ENCODE measurements around the gene CANT1.
"Not testable (repeated sequence)": the region's sequence is repeated elsewhere in the genome, so short reads cannot be mapped to it uniquely, and the experiment has no call there.

Gene CANT1

GRCh38 chr17:78953356-78954350 is 55.9 kb downstream of the CANT1 start:
- H3K4me1 Mint-ChIP-seq = no peaks in the 10 kb centered on the region
- H3K4me3 Mint-ChIP-seq = no peak overlapping the region
- peaks cover 8% of the 10 kb centered on the region for H3K27me3 Mint-ChIP-seq
- peaks cover 1% of the 10 kb centered on the region for H3K9me3 Mint-ChIP-seq
- no peak for ATAC-seq (ENCODE audit: low read depth)
- H3K36me3 Mint-ChIP-seq = peaks cover 3% of the 10 kb centered on the region
- no peak for DNase-seq (ENCODE audit: low spot score in 2 of 2)
- H3K27ac Mint-ChIP-seq = no peak overlapping the region

DNA sequence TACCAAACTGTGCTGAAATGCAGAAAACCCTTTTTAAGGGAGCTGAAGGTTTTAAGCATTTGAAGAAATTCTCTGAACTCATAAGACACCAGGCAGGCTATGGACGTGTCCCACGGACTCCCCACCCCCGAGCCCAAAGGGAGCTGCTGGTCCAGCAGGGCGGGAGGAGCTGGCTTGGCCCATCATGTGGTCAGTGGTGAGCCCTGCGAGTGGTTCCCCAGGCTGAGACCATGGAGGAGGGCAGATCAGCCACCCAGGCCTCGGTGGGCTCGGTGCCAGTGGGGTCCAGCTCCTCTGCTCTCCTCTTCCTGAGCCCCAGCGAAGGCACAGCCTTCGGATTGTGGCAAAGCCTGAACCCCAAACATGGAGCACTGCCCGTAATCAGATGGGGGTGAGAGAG is 56.9 kb downstream of the CANT1 start:
- Mint-ChIP-seq H3K27me3 (peaks cover 8% of the 10 kb centered on the region), H3K27ac (no peak overlapping the region), H3K36me3 (peaks cover 3% of the 10 kb centered on the region), H3K4me3 (no peak overlapping the region), H3K9me3 (peaks cover 1% of the 10 kb centered on the region), H3K4me1 (no peaks in the 10 kb centered on the region)
- DNase-seq (ENCODE audit: low spot score in 2 of 2) (no peak), ATAC-seq (ENCODE audit: low read depth) (no peak)

DNA sequence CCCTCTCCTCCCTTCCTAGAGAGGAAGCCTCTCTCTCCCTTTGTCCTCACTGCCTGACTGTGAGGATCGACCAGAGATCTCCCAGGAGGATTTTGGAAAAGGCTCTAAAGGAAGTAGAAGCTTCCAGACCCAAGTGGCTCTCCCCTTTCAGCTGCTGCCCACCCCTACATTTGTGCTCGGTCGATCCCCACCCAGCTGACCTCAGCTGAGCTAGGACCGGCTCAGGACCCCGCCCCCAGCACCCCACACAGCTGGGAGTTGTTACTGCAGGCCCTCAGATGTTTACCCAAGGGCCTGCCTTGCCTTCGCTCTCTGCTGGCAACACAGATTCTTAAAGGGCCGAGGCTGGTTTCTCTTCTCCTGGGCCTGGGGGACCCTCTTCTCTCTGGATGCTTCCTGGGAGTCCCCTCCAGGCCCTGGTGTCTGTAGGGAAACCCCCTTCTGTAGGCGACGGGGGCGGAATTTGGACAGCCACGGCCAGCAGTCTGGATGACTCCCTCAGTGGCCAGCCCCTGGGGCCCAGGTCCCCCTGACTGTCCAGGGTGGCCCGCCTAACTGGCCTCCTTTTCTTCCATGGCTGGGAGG is 57.5 kb downstream of the CANT1 start:
- peaks cover 7% of the 10 kb centered on the region for H3K27me3 Mint-ChIP-seq
- ATAC-seq (ENCODE audit: low read depth) (no peak), DNase-seq (ENCODE audit: low spot score in 2 of 2) (no peak)
- H3K36me3 Mint-ChIP-seq = peaks cover 3% of the 10 kb centered on the region
- no peaks in the 10 kb centered on the region for H3K4me1 Mint-ChIP-seq
- peaks cover 1% of the 10 kb centered on the region for H3K9me3 Mint-ChIP-seq
- no peak overlapping the region for H3K4me3 Mint-ChIP-seq
- H3K27ac Mint-ChIP-seq = no peak overlapping the region

DNA sequence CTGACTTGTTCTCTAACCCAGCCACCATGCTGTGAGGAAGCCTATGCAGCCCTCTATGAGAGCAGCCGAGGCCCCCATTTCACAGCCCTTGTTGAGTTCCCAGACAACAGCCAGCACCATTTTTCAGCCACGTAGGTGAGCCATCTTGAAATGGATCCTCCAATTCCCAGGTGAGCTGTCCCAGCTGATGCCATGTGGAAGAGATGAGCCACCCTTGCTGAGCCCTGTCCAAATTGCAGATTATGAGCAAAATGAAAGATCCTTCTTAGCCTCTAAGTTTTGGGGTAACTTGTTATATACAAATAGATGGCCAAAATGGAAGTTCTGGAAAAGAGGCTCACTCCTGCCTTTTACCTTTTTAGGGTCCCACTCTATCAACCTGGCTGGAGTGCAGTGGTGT is 58.7 kb downstream of the CANT1 start:
- peaks cover 1% of the 10 kb centered on the region for H3K9me3 Mint-ChIP-seq
- no peak overlapping the region for H3K27ac Mint-ChIP-seq
- ATAC-seq (ENCODE audit: low read depth) = no peak
- H3K27me3 Mint-ChIP-seq = peaks cover 12% of the 10 kb centered on the region
- peaks cover 2% of the 10 kb centered on the region for H3K4me1 Mint-ChIP-seq
- H3K36me3 Mint-ChIP-seq = peaks cover 3% of the 10 kb centered on the region
- DNase-seq (ENCODE audit: low spot score in 2 of 2) = no peak
- no peak overlapping the region for H3K4me3 Mint-ChIP-seq

GRCh38 chr17:78947235-78948149 is 62.1 kb downstream of the CANT1 start:
- peaks cover 1% of the 10 kb centered on the region for H3K9me3 Mint-ChIP-seq
- no peak overlapping the region for H3K4me3 Mint-ChIP-seq
- no peak overlapping the region for H3K27ac Mint-ChIP-seq
- ATAC-seq (ENCODE audit: low read depth) (no peak), DNase-seq (ENCODE audit: low spot score in 2 of 2) (no peak)
- H3K4me1 Mint-ChIP-seq = peaks cover 2% of the 10 kb centered on the region
- H3K36me3 Mint-ChIP-seq = peaks cover 3% of the 10 kb centered on the region
- H3K27me3 Mint-ChIP-seq = peaks cover 17% of the 10 kb centered on the region

DNA sequence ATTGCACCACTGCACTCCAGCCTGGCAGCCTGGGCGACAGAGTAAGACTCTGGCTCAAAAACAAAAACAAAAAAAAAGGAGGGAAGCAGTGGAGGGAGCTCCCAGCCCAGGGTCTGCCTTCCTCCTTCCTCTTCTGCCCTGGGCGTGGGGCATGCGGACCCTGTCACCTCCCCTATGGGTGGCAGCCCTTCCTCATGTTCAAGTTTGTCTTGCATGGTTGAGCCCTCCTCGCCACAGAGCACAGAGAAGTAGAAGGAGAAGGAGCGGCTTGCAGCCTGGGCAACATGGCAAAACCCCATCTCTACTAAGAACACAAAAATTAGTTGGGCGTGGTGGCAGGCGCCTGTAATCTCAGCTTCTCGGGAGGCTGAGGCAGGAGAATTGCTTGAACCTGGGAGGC is 62.9 kb downstream of the CANT1 start:
- no peak for DNase-seq (ENCODE audit: low spot score in 2 of 2)
- ATAC-seq (ENCODE audit: low read depth) = no peak
- Mint-ChIP-seq H3K4me1 (peaks cover 2% of the 10 kb centered on the region), H3K4me3 (no peak overlapping the region), H3K27me3 (peaks cover 17% of the 10 kb centered on the region), H3K27ac (no peak overlapping the region), H3K36me3 (peaks cover 3% of the 10 kb centered on the region), H3K9me3 (peaks cover 1% of the 10 kb centered on the region)

GRCh38 chr17:78946131-78946530 is 63.4 kb downstream of the CANT1 start:
- Mint-ChIP-seq H3K4me3 (no peak overlapping the region), H3K36me3 (peaks cover under 1% of the 10 kb centered on the region), H3K27me3 (peaks cover 16% of the 10 kb centered on the region), H3K4me1 (peaks cover 2% of the 10 kb centered on the region), H3K27ac (no peak overlapping the region), H3K9me3 (peaks cover 1% of the 10 kb centered on the region)
- DNase-seq (ENCODE audit: low spot score in 2 of 2) (no peak), ATAC-seq (ENCODE audit: low read depth) (no peak)

DNA sequence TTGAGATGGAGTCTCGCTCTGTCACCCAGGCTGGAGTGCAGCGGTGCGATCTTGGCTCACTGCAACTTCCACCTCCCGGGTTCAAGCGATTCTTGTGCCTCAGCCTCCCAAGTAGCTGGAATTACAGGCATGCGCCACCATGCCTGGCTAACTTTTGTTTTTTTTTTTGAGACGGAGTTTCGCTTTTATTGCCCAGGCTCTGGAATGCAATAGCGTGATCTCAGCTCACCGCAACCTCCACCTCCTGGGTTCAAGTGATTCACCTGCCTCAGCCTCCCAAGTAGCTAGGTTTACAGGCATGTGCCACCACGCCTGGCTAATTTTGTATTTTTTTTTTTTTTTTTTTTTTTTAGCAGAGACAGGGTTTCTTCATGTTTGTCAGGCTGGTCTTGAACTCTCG is 64.1 kb downstream of the CANT1 start:
- ATAC-seq (ENCODE audit: low read depth); H3K9me3 Mint-ChIP-seq; H3K27ac Mint-ChIP-seq; H3K4me3 Mint-ChIP-seq; DNase-seq (ENCODE audit: low spot score in 2 of 2); H3K4me1 Mint-ChIP-seq; H3K36me3 Mint-ChIP-seq: not testable (repeated sequence)
- peaks cover 15% of the 10 kb centered on the region for H3K27me3 Mint-ChIP-seq

DNA sequence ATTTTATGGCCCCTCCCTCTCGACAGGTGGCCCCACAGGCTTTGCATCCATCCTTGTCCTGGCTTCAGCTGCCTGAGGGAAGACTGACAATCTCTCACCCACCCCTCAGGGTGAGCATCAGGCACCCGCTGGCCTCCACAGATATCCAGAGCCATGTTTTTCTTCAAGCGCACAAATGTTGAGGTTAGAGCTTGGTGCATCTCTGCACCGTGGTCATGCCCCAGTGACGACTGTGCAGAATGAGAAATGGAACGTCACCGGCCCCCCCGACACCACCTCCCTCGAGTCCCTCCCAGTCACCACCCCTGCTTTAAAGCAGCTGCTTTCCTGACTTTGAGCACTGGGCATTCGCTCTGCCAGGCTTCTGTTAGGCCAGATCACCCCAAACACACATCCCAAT is 64.6 kb downstream of the CANT1 start:
- DNase-seq (ENCODE audit: low spot score in 2 of 2) = no peak
- no peak overlapping the region for H3K4me3 Mint-ChIP-seq
- no peaks in the 10 kb centered on the region for H3K9me3 Mint-ChIP-seq
- H3K27ac Mint-ChIP-seq = no peak overlapping the region
- peak; percentile 53 for ATAC-seq (ENCODE audit: low read depth)
- no peaks in the 10 kb centered on the region for H3K36me3 Mint-ChIP-seq
- H3K4me1 Mint-ChIP-seq = peaks cover 2% of the 10 kb centered on the region
- H3K27me3 Mint-ChIP-seq = peaks cover 15% of the 10 kb centered on the region

DNA sequence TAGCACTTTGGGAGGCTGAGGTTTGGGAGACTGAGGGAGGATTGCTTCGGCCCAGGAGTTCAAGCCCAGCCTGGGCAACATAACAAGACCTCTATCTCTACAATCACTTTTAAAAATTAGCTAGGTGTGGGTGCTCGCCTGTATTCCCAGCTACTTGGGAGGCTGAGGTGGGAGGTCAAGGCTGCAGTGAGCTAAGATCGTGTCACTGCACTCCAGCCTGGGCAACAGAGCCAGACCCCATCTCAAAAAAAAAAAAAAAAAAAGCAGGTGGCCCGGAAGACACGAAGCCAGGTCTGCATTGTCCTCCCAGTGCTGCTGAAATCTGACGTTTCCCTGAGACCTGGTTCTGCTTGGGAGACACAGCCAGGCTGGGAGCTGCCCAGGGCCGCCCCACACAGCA is 65.5 kb downstream of the CANT1 start:
- Mint-ChIP-seq H3K4me1 (peaks cover 2% of the 10 kb centered on the region), H3K27ac (no peak overlapping the region), H3K4me3 (no peak overlapping the region), H3K9me3 (no peaks in the 10 kb centered on the region), H3K27me3 (peaks cover 18% of the 10 kb centered on the region), H3K36me3 (no peaks in the 10 kb centered on the region)
- DNase-seq (ENCODE audit: low spot score in 2 of 2) (no peak), ATAC-seq (ENCODE audit: low read depth) (no peak)

Data from memory B cell (primary cell).